Subcutaneous abdominal adipose tissue (tissue), 5 donors: ENCODE results near the gene ST8SIA6.

Source experiments
- H3K27ac ChIP-seq: one replicate; pipeline ENCODE4 v1.7.0; 2013; ENCODE audit warnings: low read depth, mild to moderate bottlenecking, inconsistent platforms, low read length, moderate library complexity
- H3K27me3 ChIP-seq, 5 donors: one replicate each; pipeline ENCODE4 v1.7.0; 2013; ENCODE audit warnings: low read length in 5 of 5, inconsistent platforms in 1 of 5; ENCODE audit not compliant: control insufficient read depth in 5 of 5, insufficient read depth in 4 of 5
- H3K36me3 ChIP-seq, 5 donors: one replicate each; pipeline ENCODE4 v1.7.0; 2013; ENCODE audit warnings: low read length in 5 of 5; ENCODE audit not compliant: control insufficient read depth in 5 of 5, insufficient read depth in 5 of 5
- H3K4me1 ChIP-seq, 5 donors: one replicate each; pipeline ENCODE4 v1.7.0; 2013; ENCODE audit warnings: low read length in 5 of 5, mild to moderate bottlenecking in 3 of 5, moderate library complexity in 1 of 5; ENCODE audit not compliant: control insufficient read depth in 5 of 5, insufficient read depth in 5 of 5
- H3K4me3 ChIP-seq, 5 donors: one replicate each; pipeline ENCODE4 v1.7.0; 2013; ENCODE audit warnings: low read length in 5 of 5, low read depth in 1 of 5
- H3K9ac ChIP-seq, 5 donors: one replicate each; pipeline ENCODE4 v1.7.0; 2013; ENCODE audit warnings: low read length in 5 of 5, mild to moderate bottlenecking in 4 of 5, moderate library complexity in 3 of 5
- H3K9me3 ChIP-seq, 5 donors: one replicate each; pipeline ENCODE4 v1.7.0; 2013; ENCODE audit warnings: low read length in 5 of 5; ENCODE audit not compliant: control insufficient read depth in 5 of 5
- donor health status: healthy.
- donor health status: healthy.
- donor health status: healthy.
- donor health status: healthy.
- donor health status: healthy.

Gene ST8SIA6

GRCh38 chr10:17278607-17279240 is 175.7 kb downstream of the ST8SIA6 start:
- Histone ChIP-seq H3K4me1 (no peaks in the 10 kb centered on the region), H3K36me3 (no peaks in the 10 kb centered on the region), H3K9me3 (peaks cover 0 to 13% (median 5%) of the 10 kb centered on the region in 5 donors), H3K4me3 (no peak overlapping the region), H3K27ac (no peak overlapping the region), H3K27me3 (no peaks in the 10 kb centered on the region), H3K9ac (no peak overlapping the region)

GRCh38 chr10:17276756-17277424 is 177.5 kb downstream of the ST8SIA6 start:
- H3K27ac ChIP-seq, result no peak overlapping the region
- H3K9me3 ChIP-seq, result peaks cover 0 to 5% (median 2%) of the 10 kb centered on the region in 5 donors
- peaks cover 0 to 2% (median 0%) of the 10 kb centered on the region in 5 donors for H3K27me3 ChIP-seq
- no peaks in the 10 kb centered on the region for H3K36me3 ChIP-seq
- H3K4me3 ChIP-seq, result no peak overlapping the region
- no peak overlapping the region for H3K9ac ChIP-seq
- H3K4me1 ChIP-seq, result no peaks in the 10 kb centered on the region

DNA sequence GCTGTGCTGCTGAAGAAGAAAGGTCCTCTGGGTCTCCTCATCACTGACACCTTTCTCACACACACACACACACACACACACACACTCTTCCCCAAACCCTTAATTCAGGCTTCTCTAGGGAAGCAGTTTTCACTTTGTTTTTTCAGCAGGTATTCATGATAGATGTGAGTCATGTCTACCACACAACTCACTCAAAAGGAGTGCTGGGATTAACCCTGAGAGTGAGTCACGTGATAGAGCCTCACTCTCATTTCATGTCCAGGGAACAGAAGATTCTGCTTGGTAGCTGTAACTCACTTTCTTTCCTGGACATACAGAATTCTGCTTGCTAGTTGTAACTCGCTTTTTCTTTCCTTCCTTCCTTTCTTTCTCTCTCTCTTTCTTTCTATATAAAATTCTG is 181.0 kb downstream of the ST8SIA6 start:
- no peak overlapping the region for H3K27ac ChIP-seq
- no peaks in the 10 kb centered on the region for H3K36me3 ChIP-seq
- H3K4me1 ChIP-seq, result no peaks in the 10 kb centered on the region
- H3K27me3 ChIP-seq, result peaks cover 0 to 2% (median 0%) of the 10 kb centered on the region in 5 donors
- H3K9ac ChIP-seq, result no peak overlapping the region
- peaks cover 0 to 5% (median 2%) of the 10 kb centered on the region in 5 donors for H3K9me3 ChIP-seq
- no peak overlapping the region for H3K4me3 ChIP-seq

DNA sequence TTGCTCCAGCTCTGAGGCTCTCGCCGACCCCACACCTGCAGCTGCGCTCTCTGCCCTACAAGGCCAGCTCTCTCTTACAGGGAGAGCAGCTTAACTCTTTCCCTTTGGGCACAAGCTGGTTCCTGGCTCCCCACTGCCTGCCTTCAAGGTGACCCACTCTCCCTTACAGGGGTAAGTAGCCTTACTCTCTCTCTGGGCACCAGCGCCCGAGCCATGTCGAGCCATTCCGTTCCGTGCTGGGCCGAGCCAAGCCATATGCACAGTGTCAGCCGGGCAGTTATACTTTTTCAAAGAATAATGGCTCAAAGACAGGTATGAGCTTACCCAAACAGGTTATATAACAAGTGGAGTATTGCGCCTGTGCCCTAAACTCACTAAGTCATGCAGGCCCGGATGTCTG is 181.7 kb downstream of the ST8SIA6 start:
- H3K27me3 ChIP-seq, result peaks cover 0 to 2% (median 0%) of the 10 kb centered on the region in 5 donors
- peaks cover 0 to 5% (median 2%) of the 10 kb centered on the region in 5 donors for H3K9me3 ChIP-seq
- H3K36me3 ChIP-seq, result no peaks in the 10 kb centered on the region
- H3K9ac ChIP-seq, result no peak overlapping the region
- no peak overlapping the region for H3K4me3 ChIP-seq
- H3K27ac ChIP-seq, result no peak overlapping the region
- no peaks in the 10 kb centered on the region for H3K4me1 ChIP-seq
